Posterior vena cava (tissue), 2 donors: Measurements from ENCODE around the gene CDH13. TPM values are rescaled to one million over a fixed set of nuclear protein-coding genes. Genes with fewer than 3 reads are reported as not detected.
A peak's percentile ranks its signal among the peaks of the same experiment; 100 is the strongest.

ENCODE experiments used
- DNase-seq: peaks from one replicate; pipeline ENCODE4 v3.0.0-alpha.2; 2020; ENCODE audit warnings: low spot score
- intact Hi-C, 2 donors: fragments of 100-400 bp; cut with DNase I; formaldehyde crosslinking; loops; one replicate each; pipeline versions ENCODE4 v1.14.1 to v1.14.2; 2022 to 2023
- total RNA-seq, 2 donors: library from RNA; stranded (reverse); fragmentation: NEBNext Ultra II Directional; extraction: Animal tissue kit (Norgen Biotek cat#: 25700); gene quantifications; one replicate each; pipeline ENCODE4 v1.2.1, GENCODE V29; 2021
- donor health status: DM: yes; HTN: yes; CAD: no.
- donor health status: DM: yes; HTN: yes; CAD: no.

CDH13 gene
- total RNA-seq, 2 donors from 2014 or later = 32.0 to 81.7 TPM

DNA sequence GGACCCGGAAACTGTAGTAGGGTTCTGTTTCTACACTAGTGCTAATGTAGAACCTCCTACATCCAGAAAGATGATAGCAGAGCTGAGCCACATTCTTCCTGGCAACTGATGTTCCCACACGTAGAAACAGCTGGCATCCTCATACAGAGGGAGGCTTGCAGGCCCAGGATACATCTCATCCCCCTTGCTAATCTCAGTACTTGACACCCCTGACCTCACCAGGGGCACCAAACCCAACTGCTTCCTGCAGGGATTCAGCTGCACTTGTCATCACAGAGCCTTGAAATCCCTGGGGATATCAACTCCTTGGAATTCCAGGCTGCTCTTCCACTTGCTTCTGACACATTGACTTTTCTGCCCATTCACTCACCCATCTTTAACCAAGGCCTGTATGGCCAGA, 1105.8 kb downstream of the CDH13 start:
- intact Hi-C loops = no loop called here
- DNase-seq = no peak

DNA sequence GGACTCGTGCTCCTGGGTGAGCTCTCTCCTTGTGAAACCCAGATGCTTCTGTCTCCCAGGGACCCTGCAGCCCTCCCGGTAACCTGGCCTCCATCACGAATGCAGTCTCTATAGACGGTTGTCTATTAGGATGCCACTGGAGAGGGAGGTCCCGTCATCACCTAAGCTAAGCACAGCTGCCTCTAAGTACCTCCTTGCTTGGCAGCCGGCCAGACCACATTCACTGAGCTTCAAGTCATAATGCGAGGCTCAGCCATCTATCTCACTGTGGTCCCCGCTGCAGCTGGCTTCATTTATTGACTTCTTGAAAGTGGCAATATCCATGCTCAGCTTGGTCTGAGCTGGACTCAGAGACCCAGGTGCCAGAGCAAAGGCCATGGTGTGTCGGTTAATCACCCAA, 1106.5 kb downstream of the CDH13 start:
- intact Hi-C loops = no loop called here

DNA sequence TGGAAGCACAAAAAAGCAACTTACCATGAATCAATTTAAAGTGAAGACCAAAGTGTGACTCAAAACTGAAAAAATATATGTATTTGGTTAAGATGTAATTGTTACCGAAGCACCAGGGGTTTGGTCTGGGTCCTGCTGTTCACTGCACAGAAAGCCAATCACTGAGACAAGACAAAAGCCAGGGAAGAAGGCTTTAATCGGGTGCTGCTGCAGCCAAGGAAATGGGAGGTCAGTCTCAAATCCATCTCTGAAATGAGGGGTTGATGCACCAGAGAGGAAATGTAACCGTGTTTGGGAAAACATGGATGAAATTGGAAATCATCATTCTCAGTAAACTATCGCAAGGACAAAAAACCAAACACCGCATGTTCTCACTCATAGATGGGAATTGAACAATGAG, 1107.4 kb downstream of the CDH13 start:
- DNase-seq = no peak
- intact Hi-C loops = no loop called here

More for the DNA sequence above, 1106.5 kb downstream of the CDH13 start:
- no peak for DNase-seq

DNA sequence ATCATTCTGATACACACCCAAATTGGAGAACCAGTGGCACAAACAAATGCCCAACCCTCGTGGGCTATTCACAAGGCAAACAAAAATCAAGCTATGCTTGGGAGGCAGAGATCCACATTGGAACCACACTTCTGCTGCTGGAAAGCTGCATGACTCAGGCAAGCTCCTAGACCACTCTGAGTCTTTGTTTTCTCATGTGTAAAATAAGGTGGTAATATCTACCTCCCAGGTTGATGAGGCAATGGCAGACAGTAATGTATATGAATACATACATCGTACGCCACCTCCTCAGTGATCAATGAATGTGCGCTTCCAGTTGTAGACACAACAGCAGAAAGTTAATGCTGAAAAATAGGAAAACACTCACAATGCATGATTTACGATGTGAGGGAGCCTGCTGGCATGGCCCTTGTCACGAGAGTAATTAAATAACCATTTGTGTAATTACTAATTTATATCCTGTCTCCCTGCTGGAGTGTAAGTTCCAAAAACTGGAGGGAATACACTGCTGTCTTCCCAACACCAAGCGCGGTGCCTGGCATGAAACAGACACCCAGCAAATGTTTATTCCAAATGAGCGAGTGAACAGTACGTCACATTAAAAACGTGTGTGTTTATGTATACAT, 1111.1 kb downstream of the CDH13 start:
- intact Hi-C loops = no loop called here
- DNase-seq = no peak

DNA sequence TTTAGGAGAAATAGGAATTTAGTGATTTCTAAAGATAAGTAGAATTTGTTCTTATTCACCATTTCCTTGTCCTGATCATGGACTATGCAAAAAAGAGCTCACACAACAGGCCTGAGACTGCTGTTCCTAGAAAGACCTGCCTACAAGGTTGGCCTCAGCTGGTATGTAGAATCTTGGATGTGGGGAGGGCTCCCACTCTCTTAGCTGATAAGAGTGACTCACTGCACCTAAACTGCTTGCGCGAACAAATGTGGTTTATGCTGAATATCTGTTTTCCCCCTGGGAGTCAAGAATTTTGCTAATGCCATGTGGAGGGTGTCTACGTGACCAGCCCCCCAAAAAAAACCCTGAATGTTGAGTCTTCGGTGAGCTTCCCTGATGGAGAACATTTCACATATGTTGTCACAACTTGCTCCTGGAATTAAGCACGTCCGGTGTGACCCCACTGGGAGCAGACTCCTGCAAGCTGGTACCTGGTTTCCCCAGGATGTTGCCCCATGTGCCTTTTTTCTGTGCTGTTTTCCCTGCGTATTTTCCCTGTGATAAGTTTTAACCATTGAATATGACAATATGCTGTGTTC, 1112.2 kb downstream of the CDH13 start:
- DNase-seq = no peak
- intact Hi-C loops = no loop called here

DNA sequence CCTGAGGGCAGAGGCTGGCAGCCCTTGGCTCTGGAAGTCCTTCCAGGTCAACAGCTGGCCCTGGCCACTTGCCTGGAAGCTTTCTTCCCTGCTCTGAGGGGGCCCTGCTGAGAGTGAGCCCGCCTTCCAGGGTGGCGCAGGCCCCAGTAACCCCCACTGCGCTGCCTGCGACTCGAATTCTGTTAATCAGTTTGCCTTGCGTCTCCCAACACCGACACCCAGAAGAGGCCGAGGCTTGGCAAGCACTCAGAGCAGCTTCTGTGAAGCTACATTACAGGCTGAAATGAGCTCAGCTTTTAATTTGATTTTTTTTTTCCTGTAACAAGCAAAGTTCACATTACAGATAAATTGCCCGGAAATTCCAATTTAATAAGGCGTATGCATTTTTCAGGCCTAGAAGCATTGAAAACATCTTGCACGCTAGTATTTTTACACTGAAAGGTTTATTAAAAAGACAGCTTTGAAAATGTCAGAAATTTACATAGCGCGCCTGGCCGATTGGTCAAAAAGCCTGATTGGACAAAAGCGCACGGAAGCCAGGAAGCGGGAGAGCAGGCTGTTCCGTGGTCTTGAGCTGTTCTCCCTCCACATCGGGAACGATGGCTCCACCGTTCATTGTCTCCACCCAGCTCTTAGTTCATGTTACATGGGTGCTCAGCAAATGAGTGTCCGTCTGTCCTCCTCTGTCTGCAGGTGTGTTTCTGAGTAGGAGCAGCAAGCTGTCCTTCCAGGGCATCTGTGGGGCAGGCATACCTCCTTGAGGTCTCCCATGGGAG, 1115.5 kb downstream of the CDH13 start:
- no peak for DNase-seq
- intact Hi-C loops = no loop called here

DNA sequence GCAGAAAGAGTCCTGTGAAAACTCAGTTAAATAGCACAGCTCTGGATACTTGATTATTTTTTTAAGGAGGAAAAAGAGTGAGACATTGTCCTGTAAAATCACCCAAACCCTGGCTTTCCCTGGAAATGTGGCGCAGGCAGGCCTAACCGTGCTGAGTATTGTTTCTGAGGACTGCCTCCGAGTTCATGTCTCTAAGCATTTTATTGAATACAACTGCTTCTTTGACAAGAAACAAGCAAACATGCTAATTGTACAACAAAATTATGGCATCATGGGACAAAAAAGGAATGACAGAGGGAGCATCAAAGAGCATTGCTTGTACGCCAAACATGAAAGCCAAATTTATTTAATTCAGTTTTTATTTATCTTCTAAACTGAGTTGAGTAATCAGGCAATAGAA, 1116.5 kb downstream of the CDH13 start:
- intact Hi-C loops = no loop called here
- DNase-seq = no peak

DNA sequence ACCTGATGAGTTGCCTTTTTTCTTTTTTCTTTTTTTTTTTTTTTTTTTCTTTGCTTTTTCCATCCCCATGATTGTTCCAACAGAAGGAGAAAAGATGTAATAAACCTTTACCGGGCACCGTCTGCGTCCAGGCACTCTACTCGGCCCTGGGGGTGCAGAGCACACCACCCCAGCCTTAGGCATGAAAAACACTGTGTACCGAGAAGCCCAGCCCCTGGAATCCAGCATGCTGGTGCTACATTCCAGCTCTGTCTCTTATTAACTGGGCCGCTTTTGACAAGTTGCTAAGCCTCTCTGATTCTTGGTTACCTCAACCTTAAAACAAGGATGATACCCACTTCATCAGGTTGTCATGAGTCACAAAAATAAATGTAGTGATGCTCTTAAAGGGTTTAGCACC, 1117.0 kb downstream of the CDH13 start:
- intact Hi-C loops = no loop called here
- DNase-seq = no peak

DNA sequence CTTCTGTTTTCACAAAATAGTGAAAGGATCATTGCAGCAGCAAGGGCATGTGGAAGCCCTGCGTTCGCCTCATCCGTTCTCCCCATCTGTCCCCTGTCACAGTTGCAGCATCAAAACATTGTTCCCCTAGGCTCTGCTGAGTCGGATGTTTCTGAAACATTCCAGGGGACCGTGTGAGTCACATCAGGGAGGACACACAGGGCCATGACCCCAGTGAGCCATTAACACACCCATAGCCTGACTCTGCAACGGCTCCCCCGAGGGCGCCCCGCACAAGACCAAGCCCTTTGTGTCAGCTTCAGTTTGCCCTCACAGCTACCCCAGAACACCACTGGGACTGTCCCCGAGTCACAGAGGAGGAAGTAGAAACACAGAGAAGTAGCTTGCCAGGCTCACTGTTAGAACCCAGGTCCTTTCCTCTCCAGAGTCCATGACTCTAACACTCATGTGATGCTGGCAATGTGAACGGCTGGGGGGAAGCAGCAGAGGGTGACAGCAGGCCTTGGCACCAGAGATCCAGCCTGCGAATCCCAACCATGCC, 1117.7 kb downstream of the CDH13 start:
- DNase-seq = peak; percentile 87
- intact Hi-C loops = no loop called here

DNA sequence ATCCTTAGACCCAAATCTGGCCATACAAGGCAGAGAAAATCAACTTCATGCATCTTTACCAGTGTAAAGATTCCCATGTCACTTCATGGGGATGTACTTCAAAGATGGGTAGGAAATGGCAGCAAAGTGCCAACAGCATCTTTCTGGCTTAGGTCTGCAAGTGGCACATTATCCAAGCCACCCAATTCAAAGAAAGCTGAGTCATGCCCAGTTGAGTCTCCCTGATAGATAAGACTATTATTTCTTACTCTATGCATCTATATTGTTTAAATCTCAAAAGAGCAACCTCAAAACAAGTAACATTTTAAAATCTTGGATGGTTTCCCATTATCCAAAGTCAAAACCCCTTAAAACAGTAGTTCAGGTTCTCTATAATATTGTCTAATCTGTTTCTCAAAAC, 1119.8 kb downstream of the CDH13 start:
- DNase-seq = no peak
- intact Hi-C loops = no loop called here

DNA sequence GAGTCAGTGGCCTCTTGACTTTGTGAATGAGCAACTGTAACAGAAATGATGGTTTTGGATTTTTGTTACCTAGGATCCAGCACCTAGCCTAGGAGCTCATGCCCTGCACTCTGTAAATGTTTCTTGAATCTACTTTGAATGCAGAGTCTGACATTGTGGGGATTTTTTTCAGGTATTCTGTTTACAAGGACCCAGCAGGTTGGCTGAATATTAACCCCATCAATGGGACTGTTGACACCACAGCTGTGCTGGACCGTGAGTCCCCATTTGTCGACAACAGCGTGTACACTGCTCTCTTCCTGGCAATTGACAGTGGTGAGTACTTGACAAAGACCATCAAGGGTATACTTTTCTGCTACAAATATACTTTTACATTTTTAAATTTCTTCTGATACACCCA, 1121.2 kb downstream of the CDH13 start:
- DNase-seq = no peak
- intact Hi-C loops = no loop called here

DNA sequence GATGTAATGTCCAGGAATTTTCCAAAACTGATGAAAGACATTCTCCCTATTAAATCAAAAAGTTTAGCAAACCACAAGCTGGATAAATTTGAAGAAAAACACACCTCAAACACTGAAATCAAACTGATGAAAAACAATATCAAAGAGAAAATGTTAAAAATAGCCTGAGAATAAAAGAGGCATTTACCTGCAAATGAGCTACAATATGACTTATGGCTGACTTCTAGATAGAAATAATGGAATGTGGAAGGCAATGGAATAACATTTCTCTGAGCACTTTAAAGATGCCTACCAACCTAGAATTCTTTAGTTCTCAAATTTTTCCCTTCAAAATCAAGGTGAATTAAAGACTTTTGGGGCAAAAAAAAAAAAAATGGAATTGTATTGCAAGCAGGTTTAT, 1128.6 kb downstream of the CDH13 start:
- DNase-seq = no peak
- intact Hi-C loops = no loop called here

DNA sequence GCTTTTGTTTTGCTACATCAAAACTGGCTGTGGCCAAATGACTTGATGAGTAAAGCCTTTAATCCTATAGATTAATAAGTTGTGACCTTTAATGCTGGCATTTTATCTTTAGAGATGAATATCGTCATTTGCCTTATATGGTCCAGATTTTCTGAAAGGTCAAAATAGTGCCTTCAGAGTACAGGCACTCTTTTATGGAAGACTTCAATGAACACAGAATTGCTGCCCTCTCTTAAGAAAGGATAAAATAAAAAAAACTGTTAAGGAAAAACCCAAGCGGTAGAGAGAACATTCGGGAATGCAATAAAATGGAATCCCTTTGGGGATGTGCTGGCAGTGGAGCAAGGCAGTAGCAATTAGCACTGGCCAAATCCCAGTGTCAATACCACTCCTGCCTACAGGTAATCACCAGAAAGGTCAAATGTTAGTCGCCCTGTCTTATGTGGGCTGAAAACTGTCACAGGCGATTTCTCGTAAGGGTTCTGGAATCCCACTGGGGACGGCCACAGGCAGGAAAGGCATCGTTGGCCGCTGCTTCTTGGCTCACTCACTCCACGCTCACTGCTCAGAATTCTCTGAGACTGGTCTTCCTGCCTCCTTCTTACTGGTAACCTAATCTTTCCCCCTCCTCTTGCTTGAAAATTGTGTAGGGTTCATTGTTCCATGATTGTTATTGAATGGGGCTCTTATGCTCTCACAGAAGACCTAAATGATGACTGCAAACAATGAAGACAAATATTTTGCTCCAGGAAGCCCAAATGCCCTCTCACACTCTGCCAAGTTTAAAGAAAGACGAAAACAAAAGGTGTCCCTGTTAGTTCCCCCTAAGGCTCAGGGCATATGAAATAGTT, 1135.6 kb downstream of the CDH13 start:
- intact Hi-C loops = no loop called here
- DNase-seq = no peak

DNA sequence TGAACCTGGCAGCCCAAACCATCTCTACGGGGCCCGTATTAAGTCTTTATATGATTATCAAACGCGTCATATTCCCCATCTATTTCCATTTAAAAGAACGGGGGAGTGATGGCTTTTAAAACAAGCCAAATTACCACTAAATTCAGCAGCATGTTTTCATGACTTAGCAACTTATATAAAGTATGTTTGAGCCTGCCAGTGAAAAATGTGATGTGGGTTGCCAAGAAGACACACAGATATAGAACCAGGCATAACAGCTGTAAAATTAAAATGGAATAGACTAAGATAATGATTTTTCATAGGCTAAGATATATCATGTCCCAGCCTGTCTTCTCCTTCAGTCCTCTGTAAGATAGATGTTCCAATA, 1136.2 kb downstream of the CDH13 start:
- DNase-seq = no peak
- intact Hi-C loops = no loop called here

DNA sequence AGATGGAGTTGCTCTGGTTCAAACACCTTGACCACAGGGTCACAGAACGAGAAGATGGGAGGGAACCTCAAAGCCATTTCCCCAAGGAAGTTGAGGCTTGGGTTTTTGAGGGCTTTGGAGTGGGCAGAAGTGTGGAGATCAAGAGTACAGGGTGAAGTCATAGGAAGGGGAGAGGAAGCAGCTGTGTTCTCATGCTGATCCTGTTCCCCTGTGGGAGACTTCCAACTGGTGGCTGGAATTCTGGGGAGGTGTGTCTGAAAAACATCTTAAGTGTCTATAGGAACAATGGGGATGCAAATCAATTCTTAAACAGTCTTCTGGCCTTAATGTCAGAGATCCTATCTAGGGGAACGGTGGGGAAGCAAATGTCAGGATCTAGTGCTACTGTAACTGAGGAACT, 1142.2 kb downstream of the CDH13 start:
- intact Hi-C loops = no loop called here
- DNase-seq = no peak

DNA sequence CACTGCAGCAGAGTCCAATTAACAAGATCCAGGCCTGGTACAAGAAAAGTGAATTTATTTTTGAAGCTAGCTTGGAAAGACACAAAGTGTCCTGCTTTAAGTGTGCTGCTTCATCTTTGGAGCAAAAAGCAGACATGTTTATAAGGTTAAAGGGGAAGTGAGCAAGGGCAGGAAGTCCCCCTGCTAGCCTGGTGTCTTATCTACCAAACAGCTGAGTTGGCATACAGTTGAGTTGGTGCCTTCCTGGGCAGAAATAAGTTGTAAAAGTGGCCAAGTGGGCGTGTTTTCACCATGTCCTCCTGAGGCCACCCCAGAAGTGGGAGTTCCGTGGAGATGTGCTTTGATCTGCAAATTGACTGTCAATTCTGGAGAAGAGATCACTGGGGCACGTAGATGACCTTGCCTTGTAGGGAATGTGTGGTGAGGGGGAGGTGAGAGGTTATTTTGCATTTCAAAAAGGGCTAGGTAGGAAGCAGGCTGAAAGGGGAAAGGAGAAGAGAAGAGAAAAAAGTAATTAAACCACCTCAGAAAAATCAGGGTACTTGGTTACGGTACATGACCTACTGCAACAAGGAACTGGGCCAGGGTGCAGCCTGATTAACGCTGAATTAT, 1142.7 kb downstream of the CDH13 start:
- no peak for DNase-seq
- intact Hi-C loops = no loop called here

DNA sequence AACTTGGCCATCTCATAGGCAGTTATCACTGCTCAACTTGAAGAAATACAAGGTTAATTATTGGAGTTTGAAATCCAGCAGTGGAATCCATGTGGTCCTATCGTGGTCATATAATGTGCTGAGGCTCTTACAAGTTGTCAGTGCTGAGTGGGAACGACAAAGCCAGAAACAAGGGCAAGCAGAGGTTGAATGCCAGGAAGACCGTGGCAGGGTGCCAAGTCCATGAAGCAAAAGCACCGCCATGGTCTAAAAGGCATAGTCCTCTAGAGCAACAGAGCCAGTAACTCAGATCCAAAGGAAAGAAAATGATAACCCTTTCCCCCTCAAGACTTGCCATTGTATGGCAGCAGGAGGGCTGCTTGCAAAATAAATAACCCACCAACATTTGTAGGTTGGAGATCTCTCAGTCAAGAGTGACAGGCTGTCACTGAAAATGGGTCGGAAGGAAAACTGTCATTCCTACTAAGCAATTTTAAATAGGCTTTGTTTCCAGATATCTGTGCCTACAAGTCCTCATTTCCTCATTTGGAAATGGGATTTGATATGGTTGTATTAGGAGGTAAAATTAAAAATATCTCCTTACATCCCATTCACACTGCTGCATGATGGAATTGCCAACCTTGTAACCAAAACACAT, 1144.7 kb downstream of the CDH13 start:
- DNase-seq = no peak
- intact Hi-C loops = no loop called here

DNA sequence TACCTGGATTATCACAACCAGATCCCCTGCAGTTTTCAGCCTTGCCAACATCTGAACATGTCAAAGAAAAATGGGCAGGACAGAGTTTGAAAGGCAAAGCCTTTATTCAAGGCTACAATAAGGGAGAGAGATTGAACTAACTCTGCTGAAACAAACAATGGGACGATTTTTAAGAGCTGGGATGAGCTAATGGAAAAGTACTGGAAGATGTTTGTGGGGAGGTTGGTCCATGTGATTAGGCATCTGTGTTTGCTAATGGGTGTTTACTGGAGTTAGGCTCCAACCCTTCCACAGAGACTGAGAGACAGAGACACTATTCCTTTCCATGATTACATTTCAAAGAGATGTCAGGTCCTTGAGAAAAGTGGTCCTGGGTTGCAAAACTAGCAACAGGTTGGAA, 1146.0 kb downstream of the CDH13 start:
- no peak for DNase-seq
- intact Hi-C loops = no loop called here

DNA sequence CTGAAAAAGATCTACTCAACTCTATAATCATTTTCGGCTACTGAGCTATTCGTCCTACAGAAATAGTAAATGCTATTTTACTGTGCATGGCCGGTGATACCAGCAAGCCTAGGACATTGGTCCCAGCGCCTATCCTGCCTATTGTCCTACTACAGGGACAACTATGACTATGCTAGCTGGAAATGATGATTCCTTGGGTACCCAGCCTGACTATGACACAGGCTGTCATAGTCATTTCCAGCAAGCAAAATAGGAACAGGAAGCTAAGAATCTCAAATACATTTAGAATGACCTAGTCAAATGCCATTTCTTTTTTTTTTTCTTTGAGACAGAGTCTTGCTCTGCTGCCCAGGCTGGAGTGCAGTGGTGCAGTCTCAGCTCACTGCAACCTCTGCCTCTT, 1147.3 kb downstream of the CDH13 start:
- intact Hi-C loops = no loop called here
- no peak for DNase-seq
